Mucosa of descending colon (tissue), 3 donors: ENCODE results near the gene FAM219B. TPM values are rescaled to one million over a fixed set of nuclear protein-coding genes. Genes with fewer than 3 reads are reported as not detected.

ENCODE experiments used
- ATAC-seq: fragments of 200-7000 bp; cut with Tn5 transposase; one replicate; pipeline ENCODE4 v1.9.1; 2020; ENCODE audit warnings: mild to moderate bottlenecking, moderate library complexity
- DNase-seq, 3 donors: peaks; one replicate each; pipeline ENCODE4 v3.0.0-alpha.2; 2020
- H3K36me3 ChIP-seq: fragments of 200-600 bp; one replicate; pipeline ENCODE4 v1.8.0; 2021; ENCODE audit warnings: low read depth, mild to moderate bottlenecking
- H3K4me1 ChIP-seq: fragments of 200-600 bp; one replicate; pipeline ENCODE4 v1.8.0; 2021; ENCODE audit warnings: low read depth, mild to moderate bottlenecking
- H3K4me3 ChIP-seq: fragments of 200-600 bp; one replicate; pipeline ENCODE4 v1.8.0; 2021; ENCODE audit warnings: mild to moderate bottlenecking
- H3K9me3 ChIP-seq: fragments of 200-600 bp; one replicate; pipeline ENCODE4 v1.8.0; 2021; ENCODE audit warnings: mild to moderate bottlenecking
- CTCF ChIP-seq: fragments of 200-600 bp; IDR thresholded peaks from one replicate; pipeline ENCODE4 v1.8.0; 2022; ENCODE audit warnings: antibody characterized with exemption, mild to moderate bottlenecking
- intact Hi-C, 2 donors: fragments of 100-400 bp; cut with DNase I in 1 of 2; cut with micrococcal nuclease in 1 of 2; formaldehyde crosslinking; loops; one replicate each; pipeline versions ENCODE4 v1.11.0 to v1.11.1; 2022; cut with DNase I, micrococcal nuclease
- total RNA-seq, 3 donors: library from RNA; stranded (reverse); fragmentation: NEBNext Ultra II Directional in 2 of 3; extraction: Animal tissue kit (Norgen Biotek cat#: 25700) in 2 of 3; gene quantifications; one replicate each; pipeline versions ENCODE4 v1.2.1 to v1.2.4, GENCODE V29; 2021 to 2023
- donor health status: DM: no; HTN: no; CAD: no; lungs with moderate emphysema.
- donor health status: DM: no; HTN: no; CAD: no.
- donor health status: DM: no; HTN: yes; CAD: no.

The FAM219B gene
- total RNA-seq, 3 donors from 2014 or later, result 50.7 to 88.2 (median 83.1) TPM

DNA sequence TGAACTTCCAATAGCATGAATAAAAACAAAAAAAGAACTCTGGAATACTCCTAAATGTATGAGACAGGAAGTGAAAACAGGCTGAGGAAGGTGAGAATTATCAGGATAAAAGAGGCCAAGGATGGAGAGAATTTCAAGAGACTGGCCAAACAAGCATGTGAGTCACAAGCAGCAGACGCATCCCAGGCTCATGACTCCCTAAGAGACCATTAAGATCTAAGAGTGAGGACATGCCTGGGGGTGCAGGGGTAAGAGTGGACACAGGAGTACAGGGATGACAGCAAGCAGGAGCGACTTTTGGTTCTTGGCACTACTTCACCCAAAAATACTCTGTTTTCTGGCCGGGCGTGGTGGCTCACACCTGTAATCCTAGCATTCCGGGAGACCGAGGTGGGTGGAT lies 40.6 kb downstream of the FAM219B start:
- Histone ChIP-seq H3K4me1 (peaks cover 79% of the 10 kb centered on the region), H3K4me3 (no peak overlapping the region), H3K36me3 (no peaks in the 10 kb centered on the region), H3K9me3 (no peaks in the 10 kb centered on the region)
- ATAC-seq, result no peak
- DNase-seq, result no peak
- no peak for TF ChIP-seq CTCF
- intact Hi-C loops, result no loop called here

GRCh38 chr15:74865316-74865715 lies 41.3 kb downstream of the FAM219B start:
- H3K4me1 ChIP-seq, result peaks cover 72% of the 10 kb centered on the region
- DNase-seq (no peak), ATAC-seq (no peak)
- H3K9me3 ChIP-seq, result no peaks in the 10 kb centered on the region
- H3K36me3 ChIP-seq, result no peaks in the 10 kb centered on the region
- intact Hi-C loops, result no loop called here
- no peak for TF ChIP-seq CTCF
- H3K4me3 ChIP-seq, result no peak overlapping the region

GRCh38 chr15:74864296-74864695 lies 42.4 kb downstream of the FAM219B start:
- Histone ChIP-seq H3K4me3 (no peak overlapping the region), H3K36me3 (no peaks in the 10 kb centered on the region), H3K4me1 (peaks cover 72% of the 10 kb centered on the region), H3K9me3 (no peaks in the 10 kb centered on the region)
- peak; percentile 18 for ATAC-seq
- intact Hi-C loops, result no loop called here
- DNase-seq, result no peak
- TF ChIP-seq CTCF, result no peak

- ATAC-seq, result peak; percentile 14
- DNase-seq, result no peak
- no peak for TF ChIP-seq CTCF
- H3K4me1 ChIP-seq, result peaks cover 70% of the 10 kb centered on the region
- H3K4me3 ChIP-seq, result no peak overlapping the region
- intact Hi-C loops, result no loop called here
- H3K36me3 ChIP-seq, result no peaks in the 10 kb centered on the region
- H3K9me3 ChIP-seq, result no peaks in the 10 kb centered on the region
Observed at GRCh38 chr15:74863239-74864056, 43.2 kb downstream of the FAM219B start.

- peaks cover under 1% of the 10 kb centered on the region for H3K36me3 ChIP-seq
- no peak for TF ChIP-seq CTCF
- H3K9me3 ChIP-seq, result no peaks in the 10 kb centered on the region
- intact Hi-C loops, result no loop called here
- no peak for ATAC-seq
- peaks cover 51% of the 10 kb centered on the region for H3K4me1 ChIP-seq
- no peak for DNase-seq
- H3K4me3 ChIP-seq, result no peak overlapping the region
Observed at GRCh38 chr15:74858369-74858740, 48.3 kb downstream of the FAM219B start.
